Posterior vena cava (tissue), 2 donors: Measurements from ENCODE around the gene THAP4. TPM values are rescaled to one million over a fixed set of nuclear protein-coding genes. Genes with fewer than 3 reads are reported as not detected.
"Not testable (repeated sequence)": the region's sequence is repeated elsewhere in the genome, so short reads cannot be mapped to it uniquely, and the experiment has no call there.

Experiments
- DNase-seq: peaks from one replicate; pipeline ENCODE4 v3.0.0-alpha.2; 2020; ENCODE audit warnings: low spot score
- intact Hi-C, 2 donors: fragments of 100-400 bp; cut with DNase I; formaldehyde crosslinking; loops; one replicate each; pipeline versions ENCODE4 v1.14.1 to v1.14.2; 2022 to 2023
- total RNA-seq, 2 donors: library from RNA; stranded (reverse); fragmentation: NEBNext Ultra II Directional; extraction: Animal tissue kit (Norgen Biotek cat#: 25700); gene quantifications; one replicate each; pipeline ENCODE4 v1.2.1, GENCODE V29; 2021
- donor health status: DM: yes; HTN: yes; CAD: no.
- donor health status: DM: yes; HTN: yes; CAD: no.

The THAP4 gene
- total RNA-seq, 2 donors from 2014 or later, result 31.2 to 32.1 TPM

GRCh38 chr2:241571821-241572620 is 64.9 kb downstream of the THAP4 start:
- intact Hi-C loops, result no loop called here
- peak; percentile 76 for DNase-seq

GRCh38 chr2:241570961-241571581 is 65.9 kb downstream of the THAP4 start:
- DNase-seq, result peak; percentile 64
- intact Hi-C loops, result no loop called here

GRCh38 chr2:241569831-241570281 is 67.1 kb downstream of the THAP4 start:
- peak; percentile 53 for DNase-seq

GRCh38 chr2:241568726-241569125 is 68.2 kb downstream of the THAP4 start:
- intact Hi-C loops, result no loop called here
- DNase-seq, result peak; percentile 62

More at GRCh38 chr2:241569831-241570281, 67.1 kb downstream of the THAP4 start:
- intact Hi-C loops, result no loop called here

- intact Hi-C loops, result no loop called here
- DNase-seq, result no peak
Observed at GRCh38 chr2:241567776-241568175, 69.2 kb downstream of the THAP4 start.

GRCh38 chr2:241567266-241567665 is 69.7 kb downstream of the THAP4 start:
- peak; percentile 13 for DNase-seq
- intact Hi-C loops, result not testable (repeated sequence)

GRCh38 chr2:241566468-241566867 is 70.5 kb downstream of the THAP4 start:
- DNase-seq, result peak; percentile 22
- intact Hi-C loops, result no loop called here

- peak; percentile 38 for DNase-seq
- intact Hi-C loops, result not testable (repeated sequence)
Observed at GRCh38 chr2:241566021-241566420, 70.9 kb downstream of the THAP4 start.

- DNase-seq, result peak; percentile 65
- intact Hi-C loops, result no loop called here
Observed at GRCh38 chr2:241565411-241565810, 71.5 kb downstream of the THAP4 start.

- intact Hi-C loops, result no loop called here
Observed at GRCh38 chr2:241564596-241565410, 72.2 kb downstream of the THAP4 start.

GRCh38 chr2:241563981-241564595 is 72.9 kb downstream of the THAP4 start:
- intact Hi-C loops, result no loop called here
- peak; percentile 78 for DNase-seq

More at GRCh38 chr2:241564596-241565410, 72.2 kb downstream of the THAP4 start:
- DNase-seq, result peak; percentile 79

GRCh38 chr2:241563571-241563980 is 73.4 kb downstream of the THAP4 start:
- intact Hi-C loops, result no loop called here
- DNase-seq, result peak; percentile 64

GRCh38 chr2:241563031-241563507 is 73.9 kb downstream of the THAP4 start:
- intact Hi-C loops, result no loop called here
- peak; percentile 62 for DNase-seq

GRCh38 chr2:241562269-241562891 is 74.6 kb downstream of the THAP4 start:
- peak; percentile 79 for DNase-seq
- intact Hi-C loops, result no loop called here

- peak; percentile 92 for DNase-seq
- intact Hi-C loops, result no loop called here
Observed at GRCh38 chr2:241561832-241562231, 75.1 kb downstream of the THAP4 start.

GRCh38 chr2:241560883-241561474 is 76.0 kb downstream of the THAP4 start:
- intact Hi-C loops, result no loop called here
- DNase-seq, result no peak

- DNase-seq, result no peak
- intact Hi-C loops, result no loop called here
Observed at GRCh38 chr2:241560162-241560882, 76.6 kb downstream of the THAP4 start.
